Muscle layer of duodenum (tissue), 2 donors: Measurements from ENCODE around the gene IRF2BPL.

ENCODE experiments used
- H3K27ac ChIP-seq: one replicate; pipeline ENCODE4 v1.7.0; 2013; ENCODE audit warnings: mild to moderate bottlenecking, low read length
- H3K27me3 ChIP-seq: one replicate; pipeline ENCODE4 v1.7.0; 2013; ENCODE audit warnings: low read depth, mild to moderate bottlenecking, control low read depth, low read length
- H3K36me3 ChIP-seq, 2 donors: one replicate each; pipeline ENCODE4 v1.7.0; 2013; ENCODE audit warnings: low read length in 2 of 2, control low read depth in 1 of 2, mild to moderate bottlenecking in 1 of 2; ENCODE audit not compliant: insufficient read depth in 2 of 2, control insufficient read depth in 1 of 2
- H3K4me1 ChIP-seq, 2 donors: one replicate each; pipeline ENCODE4 v1.7.0; 2013; ENCODE audit warnings: low read length in 2 of 2, mild to moderate bottlenecking in 2 of 2, control low read depth in 1 of 2, moderate library complexity in 1 of 2; ENCODE audit not compliant: insufficient read depth in 2 of 2, control insufficient read depth in 1 of 2
- H3K4me3 ChIP-seq, 2 donors: one replicate each; pipeline ENCODE4 v1.7.0; 2013; ENCODE audit warnings: low read length in 2 of 2, low read depth in 1 of 2, mild to moderate bottlenecking in 1 of 2
- H3K9me3 ChIP-seq, 2 donors: one replicate each; pipeline ENCODE4 v1.7.0; 2013; ENCODE audit warnings: low read length in 2 of 2, control low read depth in 1 of 2, mild to moderate bottlenecking in 1 of 2; ENCODE audit not compliant: control insufficient read depth in 1 of 2
- donor health status: healthy.

The IRF2BPL gene

DNA sequence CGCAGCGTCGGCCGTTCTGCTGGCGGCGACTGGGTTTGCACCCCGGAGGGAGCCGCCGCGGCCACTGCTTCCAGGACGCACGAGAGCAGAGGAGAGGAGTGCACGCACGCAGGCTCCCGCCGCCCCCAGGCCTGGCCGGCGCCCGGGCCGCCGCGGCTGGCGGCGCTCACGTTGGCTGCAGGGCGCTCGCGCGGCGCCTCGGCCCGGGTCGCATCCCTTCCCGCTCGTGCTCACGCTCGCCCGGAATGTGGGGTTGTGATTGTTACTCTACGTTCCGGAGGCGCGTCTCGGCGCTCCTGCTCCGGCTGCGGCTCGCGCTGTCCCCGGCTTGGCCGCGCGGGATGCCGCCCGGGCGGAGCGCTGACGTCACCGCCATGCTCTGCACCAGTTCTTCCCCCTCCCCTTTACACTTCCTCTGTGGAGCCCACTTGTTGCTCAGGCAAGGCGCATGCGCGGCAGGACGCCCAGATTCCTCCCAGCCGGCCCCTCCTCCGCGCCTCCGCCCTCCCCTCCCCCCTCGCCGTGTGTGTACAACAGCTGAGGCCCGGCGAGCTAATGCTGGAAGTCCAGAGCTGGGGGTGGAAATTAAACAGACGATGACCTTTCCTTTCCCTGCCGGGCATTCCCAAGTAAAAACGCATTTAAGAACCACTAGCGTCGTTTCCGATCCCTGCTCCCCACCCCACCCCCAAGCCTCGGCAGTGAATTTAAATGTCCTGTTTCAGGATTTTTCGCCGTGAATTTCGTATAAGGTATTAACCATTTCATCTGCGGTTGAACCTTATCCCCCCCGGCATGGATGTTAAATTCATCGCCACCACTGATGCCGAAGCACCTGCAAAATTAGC, at the start of gene IRF2BPL:
Gene IRF2BPL (minus strand): TSS at position 325 of the 848 bp plus-strand sequence. CDS start 916 bp downstream, outside the sequence.
- peak within 1 kb of the TSS; percentile 57 to 85 for H3K4me3 ChIP-seq
- H3K27ac ChIP-seq: peak within 1 kb of the TSS; percentile 97
- H3K36me3 ChIP-seq: peaks cover 0 to 10% of the 10 kb centered on the region in 2 donors
- H3K9me3 ChIP-seq: no peaks in the 10 kb centered on the region
- peaks cover 18 to 42% of the 10 kb centered on the region in 2 donors for H3K4me1 ChIP-seq
- no peaks in the 10 kb centered on the region for H3K27me3 ChIP-seq

DNA sequence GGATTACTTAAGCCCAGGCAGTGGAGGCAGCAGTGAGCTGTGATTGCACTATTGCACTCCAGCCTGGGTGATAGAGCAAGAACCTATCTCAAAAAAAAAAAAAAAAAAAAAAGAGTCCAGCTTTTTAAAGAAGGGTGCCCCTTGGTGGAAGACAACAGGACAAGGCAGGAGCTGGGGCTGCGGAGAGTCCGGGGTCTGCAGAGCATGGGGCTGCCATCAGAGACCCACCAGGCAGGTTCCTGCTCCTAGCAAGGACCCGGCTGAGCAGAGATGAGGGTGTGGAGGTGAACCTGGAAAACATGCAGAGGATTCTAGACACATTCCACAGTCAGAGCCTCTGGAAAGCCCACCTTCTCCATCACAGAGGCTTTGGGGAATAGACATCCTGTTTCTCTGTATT, 48.5 kb upstream of the IRF2BPL start:
- Histone ChIP-seq H3K4me3 (no peak overlapping the region), H3K27ac (peak overlapping the region; percentile 23), H3K4me1 (no peaks in the 10 kb centered on the region), H3K36me3 (no peaks in the 10 kb centered on the region), H3K9me3 (peaks cover 0 to 7% of the 10 kb centered on the region in 2 donors), H3K27me3 (no peaks in the 10 kb centered on the region)

DNA sequence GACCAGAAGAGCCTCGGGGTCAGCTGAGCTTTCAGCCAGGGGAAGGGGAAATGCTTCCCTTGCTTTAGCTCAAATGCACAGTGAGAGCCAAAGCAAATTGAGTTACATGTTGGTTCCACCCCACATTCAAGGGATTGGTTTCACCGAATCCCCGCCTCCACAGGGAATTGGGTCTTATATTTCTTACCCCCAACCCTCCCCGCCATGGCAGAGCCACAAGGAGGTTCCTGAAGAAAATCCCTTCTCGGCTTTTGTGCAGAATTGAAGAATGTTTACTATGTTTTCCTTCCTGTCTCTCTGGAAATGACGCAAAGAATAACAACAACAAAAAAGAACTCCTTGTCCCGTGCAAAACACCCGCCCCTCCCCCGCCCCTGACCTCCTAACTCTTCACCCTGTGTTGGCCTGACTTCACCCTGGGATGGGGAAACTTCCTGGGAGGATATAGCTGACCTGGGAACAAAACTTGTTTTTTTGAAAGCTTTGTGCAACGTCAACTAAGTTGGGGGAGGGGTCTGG, 47.7 kb upstream of the IRF2BPL start:
- peaks cover 0 to 7% of the 10 kb centered on the region in 2 donors for H3K9me3 ChIP-seq
- H3K4me1 ChIP-seq: no peaks in the 10 kb centered on the region
- no peaks in the 10 kb centered on the region for H3K36me3 ChIP-seq
- H3K27me3 ChIP-seq: no peaks in the 10 kb centered on the region
- peak overlapping the region; percentile 35 for H3K27ac ChIP-seq
- H3K4me3 ChIP-seq: no peak overlapping the region

DNA sequence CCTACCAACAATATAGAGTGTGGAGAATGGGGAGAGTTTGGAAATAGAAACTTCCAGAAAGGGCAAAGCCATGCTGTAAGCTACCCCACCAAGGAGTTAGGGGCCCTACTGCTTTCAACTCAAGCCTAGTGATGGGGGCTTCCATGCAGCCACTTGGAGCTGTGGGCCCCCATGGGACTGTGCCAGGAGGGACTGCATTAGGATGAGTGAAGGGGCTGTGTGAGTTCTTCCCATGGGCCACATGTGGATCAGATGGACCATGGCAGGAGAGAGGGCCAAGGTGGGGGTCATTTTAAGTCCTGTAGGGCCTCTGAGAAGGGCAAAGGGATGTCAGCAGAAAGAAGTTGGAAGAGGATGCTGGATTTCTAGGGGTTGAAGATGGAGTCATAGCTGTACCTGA, 46.5 kb upstream of the IRF2BPL start:
- Histone ChIP-seq H3K4me3 (no peak overlapping the region), H3K4me1 (peaks cover 0 to 8% of the 10 kb centered on the region in 2 donors), H3K9me3 (peaks cover 0 to 5% of the 10 kb centered on the region in 2 donors), H3K27me3 (no peaks in the 10 kb centered on the region), H3K27ac (no peak overlapping the region), H3K36me3 (no peaks in the 10 kb centered on the region)

DNA sequence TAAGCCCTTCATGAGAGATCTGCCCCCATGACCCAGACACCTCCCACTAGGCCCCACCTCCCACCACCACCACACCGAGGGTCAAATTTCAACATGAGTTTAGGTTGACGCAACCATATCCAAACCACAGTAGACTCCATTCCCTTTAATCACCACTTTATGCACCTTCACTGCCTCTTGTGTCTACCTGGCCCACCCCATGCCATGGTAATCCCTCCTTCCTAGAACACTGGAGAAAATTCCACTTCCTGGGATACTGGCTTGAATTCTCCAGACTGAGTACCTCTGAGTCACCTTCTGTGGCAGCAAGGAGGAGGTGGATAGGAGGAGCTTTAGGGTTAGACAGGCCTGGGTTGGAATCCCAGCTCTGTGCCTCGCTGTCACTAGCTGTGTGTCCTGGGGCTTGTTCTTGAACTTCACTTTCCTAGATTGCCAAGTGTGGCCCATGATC, 43.5 kb upstream of the IRF2BPL start:
- H3K4me1 ChIP-seq: peaks cover 0 to 18% of the 10 kb centered on the region in 2 donors
- H3K4me3 ChIP-seq: no peak overlapping the region
- no peak overlapping the region for H3K27ac ChIP-seq
- no peaks in the 10 kb centered on the region for H3K36me3 ChIP-seq
- no peaks in the 10 kb centered on the region for H3K9me3 ChIP-seq
- no peaks in the 10 kb centered on the region for H3K27me3 ChIP-seq

DNA sequence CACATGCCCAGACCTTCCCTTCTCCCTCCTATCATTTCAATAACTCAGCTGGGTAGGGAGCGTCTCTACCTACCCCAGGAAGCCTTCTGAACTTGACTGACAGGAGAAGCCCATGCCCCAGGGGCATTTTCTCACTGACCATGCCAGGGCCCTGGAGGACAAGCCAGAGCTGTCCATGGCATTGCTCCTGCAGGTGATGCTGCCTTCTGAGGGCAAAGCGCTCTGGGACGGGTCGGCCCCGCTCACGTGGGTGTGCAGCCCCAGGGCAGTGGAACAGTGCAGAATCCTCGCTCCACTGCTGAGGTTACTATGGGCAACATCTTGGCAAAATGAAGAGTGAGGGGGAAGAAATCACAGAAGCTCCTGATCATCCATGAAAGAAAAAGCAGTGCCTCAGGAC, 41.0 kb upstream of the IRF2BPL start:
- Histone ChIP-seq H3K4me3 (no peak overlapping the region), H3K27ac (no peak overlapping the region), H3K36me3 (no peaks in the 10 kb centered on the region), H3K27me3 (no peaks in the 10 kb centered on the region), H3K4me1 (peaks cover 0 to 18% of the 10 kb centered on the region in 2 donors), H3K9me3 (no peaks in the 10 kb centered on the region)

DNA sequence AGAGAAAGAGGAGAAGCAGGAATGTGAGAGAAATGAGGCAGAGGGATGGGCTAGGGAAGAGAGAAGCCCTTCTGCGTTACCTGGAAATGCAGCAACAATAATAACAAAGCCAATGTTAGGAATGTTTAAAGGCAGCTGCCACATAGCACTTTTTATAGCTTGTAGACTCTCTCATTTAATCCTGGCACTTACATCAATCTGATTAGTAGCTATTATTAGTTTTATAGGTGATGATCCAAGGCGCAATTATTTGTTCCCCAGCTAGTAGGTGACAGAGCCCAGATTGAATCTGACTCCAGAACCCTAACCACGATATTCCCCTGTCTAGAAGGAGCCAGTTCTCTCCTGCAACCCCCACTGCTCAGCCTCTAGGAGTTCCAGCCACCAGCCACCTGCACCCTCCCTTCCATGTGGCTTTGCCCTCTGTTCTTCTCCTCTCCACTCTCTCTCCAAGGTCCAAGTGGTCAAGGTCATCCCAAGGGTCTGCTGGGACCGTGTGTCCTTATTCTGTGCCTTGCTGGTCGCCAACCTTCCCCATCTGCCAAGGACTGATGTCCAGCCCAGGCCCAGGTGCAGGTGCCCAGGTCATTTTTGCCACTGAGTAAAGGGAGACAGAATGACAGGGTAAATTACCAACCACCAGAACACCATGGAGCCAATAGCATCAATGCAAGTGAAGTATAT, 40.2 kb upstream of the IRF2BPL start:
- H3K9me3 ChIP-seq: no peaks in the 10 kb centered on the region
- peaks cover 0 to 18% of the 10 kb centered on the region in 2 donors for H3K4me1 ChIP-seq
- no peak overlapping the region for H3K27ac ChIP-seq
- no peak overlapping the region for H3K4me3 ChIP-seq
- no peaks in the 10 kb centered on the region for H3K27me3 ChIP-seq
- H3K36me3 ChIP-seq: no peaks in the 10 kb centered on the region

DNA sequence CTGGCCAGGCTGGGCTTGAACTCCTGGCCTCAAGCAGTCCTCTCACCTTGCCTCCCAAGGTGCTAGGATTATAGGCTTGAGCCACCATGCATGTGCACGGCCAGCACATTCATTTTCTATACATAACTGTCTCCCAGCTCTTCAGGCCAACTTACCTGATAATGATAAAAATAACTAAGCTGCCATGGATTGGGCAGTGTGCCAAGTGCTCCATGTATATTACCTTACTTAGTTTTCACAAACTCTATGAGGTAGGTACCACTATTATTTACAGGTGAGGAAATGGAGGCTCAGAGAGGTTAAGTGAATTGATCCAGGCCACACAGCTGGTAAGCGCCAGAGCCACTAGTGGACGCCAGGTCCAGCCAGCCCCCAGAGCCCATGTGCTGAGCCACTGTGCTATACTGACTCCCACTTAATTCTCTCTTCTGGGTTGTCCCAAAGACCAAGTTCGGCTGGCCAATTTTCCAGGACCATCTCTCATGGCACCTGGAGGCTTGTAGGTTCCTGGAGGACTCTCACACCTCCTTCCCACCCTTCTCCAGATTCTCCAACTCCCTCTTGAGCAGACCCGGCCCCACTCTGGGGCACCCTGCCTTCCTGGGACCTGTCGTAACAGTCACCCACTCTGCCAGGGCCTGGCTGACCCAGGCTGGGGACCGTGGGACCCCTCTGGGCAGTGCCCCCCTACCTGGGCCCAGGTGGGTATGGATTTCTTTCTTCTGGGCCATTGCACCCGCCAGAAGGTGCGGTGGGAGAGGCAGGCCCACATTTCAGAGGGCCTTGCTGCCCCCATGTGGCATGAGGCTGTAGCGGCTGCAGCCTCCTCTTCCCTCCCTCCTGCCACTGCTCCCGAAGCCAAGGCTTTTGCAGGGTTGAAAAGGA, 39.4 kb upstream of the IRF2BPL start:
- no peak overlapping the region for H3K4me3 ChIP-seq
- H3K9me3 ChIP-seq: no peaks in the 10 kb centered on the region
- H3K36me3 ChIP-seq: no peaks in the 10 kb centered on the region
- no peak overlapping the region for H3K27ac ChIP-seq
- H3K4me1 ChIP-seq: peaks cover 0 to 18% of the 10 kb centered on the region in 2 donors
- H3K27me3 ChIP-seq: no peaks in the 10 kb centered on the region

DNA sequence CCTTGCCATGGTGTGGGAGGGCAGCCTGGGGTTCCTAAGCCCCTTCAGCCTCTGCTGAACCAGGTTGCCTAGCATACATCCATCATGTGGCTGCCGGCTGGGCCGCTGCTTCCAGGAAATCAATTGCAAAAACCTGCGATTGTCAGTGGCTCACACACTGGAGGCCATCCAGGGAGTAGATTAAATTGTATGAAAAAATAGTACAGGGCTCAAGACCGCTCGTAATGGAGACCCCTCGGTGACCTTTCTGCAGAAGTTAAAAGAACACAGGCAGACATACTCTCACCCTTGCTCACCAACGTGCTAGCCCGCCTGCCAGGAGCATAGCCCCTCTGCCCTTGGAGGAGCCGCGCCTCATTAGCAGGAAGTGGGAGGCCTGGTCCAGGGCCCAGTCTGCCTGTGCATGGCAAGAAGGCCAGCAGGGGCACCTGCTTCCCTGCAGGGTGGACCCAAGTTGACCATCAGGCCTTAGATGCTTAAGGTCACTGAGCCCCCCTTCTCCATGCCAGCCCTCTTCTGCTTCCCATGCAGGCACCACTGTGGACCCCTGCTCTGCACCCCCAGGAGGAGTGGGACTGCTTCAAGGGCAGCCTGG, 38.2 kb upstream of the IRF2BPL start:
- Histone ChIP-seq H3K36me3 (no peaks in the 10 kb centered on the region), H3K4me3 (no peak overlapping the region), H3K9me3 (no peaks in the 10 kb centered on the region), H3K27ac (no peak overlapping the region), H3K27me3 (no peaks in the 10 kb centered on the region), H3K4me1 (peaks cover 0 to 18% of the 10 kb centered on the region in 2 donors)

DNA sequence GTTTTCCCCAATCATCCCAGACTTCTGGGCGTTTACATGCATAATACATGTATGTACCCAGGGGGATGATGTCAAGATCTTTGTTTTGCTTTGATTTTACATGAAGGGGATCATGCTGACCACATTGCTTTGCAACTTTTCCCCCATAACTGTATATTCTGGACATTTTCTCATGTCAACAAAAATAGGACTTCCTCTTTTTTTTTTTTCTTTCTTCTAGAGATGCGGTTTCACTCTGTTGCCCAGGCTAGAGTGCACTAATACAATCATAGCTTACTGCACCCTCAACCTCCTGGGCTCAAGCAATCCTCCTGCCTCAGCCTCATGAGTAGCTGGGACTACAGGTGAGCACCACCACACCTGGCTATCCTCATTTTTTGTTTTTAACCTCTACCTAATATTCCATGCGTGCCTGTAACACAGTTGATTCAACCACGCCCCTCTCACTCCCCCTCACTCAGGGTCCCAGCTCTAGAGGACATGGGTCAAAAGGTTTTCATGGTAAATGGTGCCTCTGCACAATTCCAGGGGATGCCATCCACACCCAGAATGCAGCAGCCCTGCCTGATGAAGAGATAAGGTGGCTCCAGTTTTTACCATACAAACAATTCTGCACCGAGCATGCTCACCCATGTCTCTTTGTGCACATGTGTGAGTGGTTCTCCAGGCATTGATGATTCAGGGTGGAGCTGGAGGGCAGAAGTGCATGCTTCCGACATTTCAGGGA, 37.5 kb upstream of the IRF2BPL start:
- Histone ChIP-seq H3K9me3 (no peaks in the 10 kb centered on the region), H3K4me1 (peaks cover 0 to 18% of the 10 kb centered on the region in 2 donors), H3K27me3 (no peaks in the 10 kb centered on the region), H3K36me3 (no peaks in the 10 kb centered on the region), H3K27ac (no peak overlapping the region), H3K4me3 (no peak overlapping the region)
